MM.1S (cell line): Measurements from ENCODE around the gene CCDC14.
"Not testable (repeated sequence)": the region's sequence is repeated elsewhere in the genome, so short reads cannot be mapped to it uniquely, and the experiment has no call there.

ENCODE experiments used
- EZH2 ChIP-seq: fragments of 300-600 bp; sonication (generic); optimal IDR thresholded peaks from 2 replicates; pipeline ENCODE3; 2017; ENCODE audit warnings: low read depth, mild to moderate bottlenecking, antibody characterized with exemption, low read length, mixed read lengths
- EZH2phosphoT487 ChIP-seq: fragments of 300-600 bp; sonication (generic); IDR thresholded peaks from 2 replicates; pipeline ENCODE4 v1.6.1; 2018; ENCODE audit warnings: antibody characterized with exemption, low read length
- TF ChIP-seq, protein P1 (sequence below): fragments of 300-600 bp; sonication (generic); IDR thresholded peaks from 2 replicates; pipeline ENCODE4 v1.5.1; 2016; ENCODE audit warnings: antibody characterized with exemption, low read length, mixed read lengths

DNA sequence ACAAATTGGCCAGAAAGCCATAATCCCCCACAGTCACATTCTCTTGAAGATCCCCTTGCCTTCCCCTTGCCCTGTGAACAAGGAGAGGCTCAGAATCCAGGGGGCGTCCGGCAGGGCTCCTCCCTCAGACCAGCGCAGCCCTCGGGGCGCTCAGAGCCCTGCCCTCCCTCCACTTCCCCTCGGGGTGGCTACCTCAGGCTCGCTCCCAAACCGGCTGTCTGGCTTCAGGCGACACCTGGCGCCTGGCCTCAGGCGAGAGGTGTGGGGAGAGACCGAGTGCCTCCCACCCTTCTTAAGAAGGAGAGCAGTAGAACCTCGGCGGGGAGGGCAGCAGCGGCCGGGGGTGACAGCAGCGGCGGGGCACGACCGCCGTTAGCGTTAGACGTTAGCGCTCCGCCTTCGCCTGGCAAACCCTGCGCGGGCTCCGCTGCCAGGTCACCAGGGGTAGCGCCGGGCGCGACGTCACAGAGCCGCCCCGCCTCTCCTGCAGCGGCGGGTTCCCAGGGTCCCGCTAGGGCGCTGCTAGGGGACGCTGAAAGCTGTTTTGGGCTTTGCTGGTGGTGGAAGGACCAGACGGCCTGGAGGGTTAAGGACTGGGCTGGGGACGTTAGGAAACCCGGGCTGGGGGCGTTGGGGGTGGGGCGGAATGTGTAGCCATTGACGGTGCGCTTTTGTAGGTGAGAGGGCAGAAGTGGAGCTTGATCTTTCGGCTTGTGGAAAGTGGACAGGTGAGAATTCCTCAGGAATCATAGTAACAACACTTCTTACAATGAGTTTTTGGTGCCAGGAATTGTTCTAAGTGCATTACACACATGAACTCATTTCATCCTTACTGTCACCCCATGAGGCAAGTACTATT, 30.9 kb upstream of the CCDC14 start, which contains the start of gene ROPN1:
- TF ChIP-seq, protein P1, sequence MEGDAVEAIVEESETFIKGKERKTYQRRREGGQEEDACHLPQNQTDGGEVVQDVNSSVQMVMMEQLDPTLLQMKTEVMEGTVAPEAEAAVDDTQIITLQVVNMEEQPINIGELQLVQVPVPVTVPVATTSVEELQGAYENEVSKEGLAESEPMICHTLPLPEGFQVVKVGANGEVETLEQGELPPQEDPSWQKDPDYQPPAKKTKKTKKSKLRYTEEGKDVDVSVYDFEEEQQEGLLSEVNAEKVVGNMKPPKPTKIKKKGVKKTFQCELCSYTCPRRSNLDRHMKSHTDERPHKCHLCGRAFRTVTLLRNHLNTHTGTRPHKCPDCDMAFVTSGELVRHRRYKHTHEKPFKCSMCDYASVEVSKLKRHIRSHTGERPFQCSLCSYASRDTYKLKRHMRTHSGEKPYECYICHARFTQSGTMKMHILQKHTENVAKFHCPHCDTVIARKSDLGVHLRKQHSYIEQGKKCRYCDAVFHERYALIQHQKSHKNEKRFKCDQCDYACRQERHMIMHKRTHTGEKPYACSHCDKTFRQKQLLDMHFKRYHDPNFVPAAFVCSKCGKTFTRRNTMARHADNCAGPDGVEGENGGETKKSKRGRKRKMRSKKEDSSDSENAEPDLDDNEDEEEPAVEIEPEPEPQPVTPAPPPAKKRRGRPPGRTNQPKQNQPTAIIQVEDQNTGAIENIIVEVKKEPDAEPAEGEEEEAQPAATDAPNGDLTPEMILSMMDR, result not testable (repeated sequence)
- not testable (repeated sequence) for TF ChIP-seq EZH2, EZH2phosphoT487
